Keratinocyte (primary cell): ENCODE data around the gene AKAP10.

Experiments used
- CTCF ChIP-seq, 3 experiments: IDR thresholded peaks in 1 of 3; conservative IDR thresholded peaks in 1 of 3; optimal IDR thresholded peaks in 1 of 3; 2 replicates in 2 of 3; 3 replicates in 1 of 3; pipeline versions ENCODE3 to v1.5.1; 2011; ENCODE audit warnings: low read length in 3 of 3, mild to moderate bottlenecking in 3 of 3, moderate library complexity in 2 of 3, control low read depth in 1 of 3, inconsistent platforms in 1 of 3; ENCODE audit not compliant: insufficient read depth in 2 of 3; ENCODE audit errors: extremely low read depth in 1 of 3
- EZH2 ChIP-seq: IDR thresholded peaks from one replicate; pipeline ENCODE4 v1.6.1; 2012; ENCODE audit warnings: inconsistent platforms, mild to moderate bottlenecking, low read length, moderate library complexity

- TF ChIP-seq CTCF (optimal IDR thresholded peaks at IDR 0.05 in 1 of 3, IDR thresholded peaks at IDR 0.05 in 1 of 3, conservative IDR thresholded peaks at IDR 0.05 in 1 of 3; ENCODE audit: extremely low read depth in 1 of 3, insufficient read depth in 2 of 3, low read length in 3 of 3) (no peak), EZH2 (no peak)
These were observed 9.6 kb upstream of the AKAP10 start for GRCh38 chr17:19986941-19987861.
